Activated T-helper 1 cell treated with anti-CD3 and anti-CD28 coated beads, Interleukin-12 subunit alpha, Interleukin-12 subunit beta, Interleukin-2, Interleukin-4 antibody, amounts not matched to agents 30 ng/mL and 10 ng/mL and 1 ng/mL, durations not matched to agents 14 hours and 24 hours and 36 hours (primary cell): ENCODE results near the gene CLDN20. TPM values are rescaled to one million over a fixed set of nuclear protein-coding genes. Genes with fewer than 3 reads are reported as not detected.

Experiments
- DNase-seq: peaks from one replicate; pipeline ENCODE4 v3.0.0; 2021; ENCODE audit warnings: low spot score
- H3K27ac Mint-ChIP-seq: one replicate; pipeline ENCODE4 v1.8.0; 2021; ENCODE audit warnings: mild to moderate bottlenecking, mixed read lengths
- H3K27me3 Mint-ChIP-seq: one replicate; pipeline ENCODE4 v1.8.0; 2022; ENCODE audit warnings: mild to moderate bottlenecking, moderate library complexity, mixed read lengths; ENCODE audit not compliant: insufficient read depth
- H3K36me3 Mint-ChIP-seq: one replicate; pipeline ENCODE4 v1.8.0; 2021; ENCODE audit warnings: low read depth, mixed read lengths
- H3K4me1 Mint-ChIP-seq: one replicate; pipeline ENCODE4 v1.8.0; 2021; ENCODE audit warnings: low read depth, mixed read lengths
- H3K4me3 Mint-ChIP-seq: one replicate; pipeline ENCODE4 v1.8.0; 2021; ENCODE audit warnings: mild to moderate bottlenecking, moderate library complexity, mixed read lengths
- H3K9me3 Mint-ChIP-seq: one replicate; pipeline ENCODE4 v1.8.0; 2021; ENCODE audit warnings: mixed read lengths
- intact Hi-C: fragments of 100-400 bp; cut with micrococcal nuclease; formaldehyde crosslinking; loops from one replicate; pipeline ENCODE4 v1.15.1; 2024
- total RNA-seq: library from RNA; stranded (reverse); gene quantifications from 2 replicates; pipeline ENCODE4 v1.2.3, GENCODE V29; 2022

Gene CLDN20
- total RNA-seq, 1 donor from 2014 or later = not detected

DNA sequence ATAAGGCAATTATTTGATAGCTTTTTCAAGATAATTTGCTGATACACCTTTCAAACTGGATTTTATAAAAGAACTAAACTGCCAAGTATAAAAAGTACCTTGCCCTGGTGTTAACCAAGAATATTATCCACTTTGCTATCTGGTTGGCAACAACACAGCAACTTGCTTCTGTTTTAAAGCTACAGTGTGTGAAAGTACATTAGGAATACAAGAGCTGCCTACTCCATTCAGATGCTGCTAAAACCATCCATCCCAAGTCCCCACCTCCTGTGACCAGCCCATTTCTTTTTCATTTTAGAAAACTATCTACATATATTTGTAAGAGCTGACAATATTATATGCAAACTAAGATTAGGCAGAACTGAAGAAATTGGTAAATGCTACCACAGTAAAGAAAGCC, 12.8 kb downstream of the CLDN20 start:
- no peaks in the 10 kb centered on the region for H3K9me3 Mint-ChIP-seq
- peaks cover 17% of the 10 kb centered on the region for H3K36me3 Mint-ChIP-seq
- DNase-seq = no peak
- H3K4me1 Mint-ChIP-seq = peaks cover 13% of the 10 kb centered on the region
- H3K27me3 Mint-ChIP-seq = no peaks in the 10 kb centered on the region
- intact Hi-C loops = no loop called here
- no peak overlapping the region for H3K27ac Mint-ChIP-seq
- H3K4me3 Mint-ChIP-seq = no peak overlapping the region

DNA sequence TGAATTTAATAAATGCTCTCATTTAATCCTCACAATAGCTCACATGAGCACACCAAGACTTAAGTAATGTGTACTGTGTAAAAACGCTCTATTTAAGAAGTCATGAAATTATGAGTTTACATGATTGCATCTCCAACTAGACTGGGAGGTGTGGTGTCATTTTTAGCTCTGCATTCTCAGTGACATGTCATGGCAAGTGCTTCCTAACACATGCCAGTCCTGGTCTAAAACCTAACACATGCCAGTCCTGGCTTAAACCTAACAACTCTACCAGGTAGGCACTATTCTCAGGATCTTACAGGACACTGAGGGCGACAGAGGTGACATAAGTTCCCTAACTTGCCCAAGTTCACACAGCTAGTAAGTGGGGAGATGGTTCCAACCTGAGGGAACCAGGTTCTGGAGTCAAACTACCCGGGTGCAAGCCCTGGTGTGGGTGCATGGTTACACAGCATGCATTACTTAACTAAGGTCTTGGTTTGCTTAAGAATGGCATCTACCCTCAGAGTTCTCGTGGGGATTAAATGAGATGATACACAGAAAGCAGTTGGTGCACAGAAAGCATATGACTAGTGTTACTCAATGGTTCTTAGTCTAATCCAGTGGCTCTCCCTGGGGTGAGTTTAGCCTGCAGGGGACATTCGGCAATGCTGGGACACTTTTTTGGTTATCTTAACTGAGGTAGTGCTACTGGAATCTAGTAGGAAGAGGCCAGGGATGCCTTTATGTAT, 14.7 kb downstream of the CLDN20 start:
- DNase-seq = no peak
- peaks cover 10% of the 10 kb centered on the region for H3K4me1 Mint-ChIP-seq
- no peak overlapping the region for H3K27ac Mint-ChIP-seq
- H3K36me3 Mint-ChIP-seq = peaks cover 14% of the 10 kb centered on the region
- H3K27me3 Mint-ChIP-seq = no peaks in the 10 kb centered on the region
- no peaks in the 10 kb centered on the region for H3K9me3 Mint-ChIP-seq
- intact Hi-C loops = no loop called here
- no peak overlapping the region for H3K4me3 Mint-ChIP-seq

DNA sequence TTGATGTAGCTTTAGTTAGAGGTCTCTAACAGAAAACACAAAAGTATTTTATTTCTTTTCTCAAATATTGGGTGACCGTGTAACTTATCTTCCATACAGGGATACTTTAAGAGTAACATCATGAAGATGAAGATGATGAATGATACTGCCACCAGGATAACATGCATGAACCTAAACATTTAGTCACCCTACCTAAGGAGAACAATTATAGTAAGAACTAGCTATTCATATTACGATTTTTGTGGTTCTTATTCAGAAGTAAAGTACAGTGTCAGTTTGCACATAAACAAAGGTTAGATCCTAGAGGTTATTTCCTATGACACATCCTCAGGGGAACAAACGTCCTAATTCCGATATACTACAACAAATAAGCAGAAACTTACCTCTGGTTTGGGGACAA, 21.0 kb downstream of the CLDN20 start:
- intact Hi-C loops = no loop called here
- Mint-ChIP-seq H3K36me3 (peaks cover 40% of the 10 kb centered on the region), H3K9me3 (no peaks in the 10 kb centered on the region), H3K27me3 (no peaks in the 10 kb centered on the region), H3K4me1 (peaks cover 6% of the 10 kb centered on the region), H3K4me3 (no peak overlapping the region), H3K27ac (no peak overlapping the region)
- DNase-seq = no peak

DNA sequence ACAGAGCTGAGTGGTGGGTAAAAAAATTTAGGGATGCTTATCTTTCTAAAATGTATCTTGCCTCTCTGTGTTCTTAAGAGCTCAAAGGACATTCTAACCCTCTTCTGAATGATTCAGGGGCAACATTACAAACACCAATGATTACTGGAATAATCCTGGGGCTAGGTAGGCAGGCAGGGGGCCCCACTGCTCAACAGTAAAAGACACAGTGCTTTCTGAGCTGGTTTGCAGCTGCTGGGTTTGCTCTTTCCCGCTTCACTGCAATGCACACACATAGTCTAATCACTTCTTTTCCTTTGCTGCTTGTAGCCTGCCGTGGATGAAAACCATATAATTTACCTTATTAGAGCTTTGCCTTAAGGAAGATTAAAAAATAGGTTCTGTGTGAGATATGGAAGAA, 23.9 kb downstream of the CLDN20 start:
- intact Hi-C loops = no loop called here
- Mint-ChIP-seq H3K9me3 (no peaks in the 10 kb centered on the region), H3K4me3 (no peak overlapping the region), H3K27ac (no peak overlapping the region), H3K27me3 (no peaks in the 10 kb centered on the region), H3K4me1 (peaks cover 7% of the 10 kb centered on the region), H3K36me3 (peaks cover 45% of the 10 kb centered on the region)
- DNase-seq = no peak

DNA sequence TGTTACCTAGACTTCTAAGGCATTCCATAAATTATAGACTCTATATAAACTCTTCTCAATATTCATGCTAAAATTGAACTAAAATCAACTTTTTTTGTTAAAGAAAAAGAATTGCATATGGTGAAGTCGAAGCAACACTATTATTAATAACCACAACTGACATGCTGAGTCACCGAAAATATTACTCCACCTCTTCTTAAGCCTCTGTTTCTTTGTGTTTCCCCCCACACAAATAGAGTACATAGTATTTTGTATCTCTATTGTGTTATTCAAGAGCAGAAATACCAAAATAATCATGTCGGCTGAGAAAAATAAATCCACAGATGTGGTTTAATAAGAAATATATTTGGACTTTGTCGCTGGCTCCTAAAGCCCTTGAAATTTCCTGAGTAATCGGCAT, 26.7 kb downstream of the CLDN20 start:
- Mint-ChIP-seq H3K4me3 (no peak overlapping the region), H3K9me3 (no peaks in the 10 kb centered on the region), H3K27ac (no peak overlapping the region), H3K27me3 (no peaks in the 10 kb centered on the region), H3K4me1 (peaks cover 7% of the 10 kb centered on the region), H3K36me3 (peaks cover 39% of the 10 kb centered on the region)
- intact Hi-C loops = no loop called here
- DNase-seq = no peak

DNA sequence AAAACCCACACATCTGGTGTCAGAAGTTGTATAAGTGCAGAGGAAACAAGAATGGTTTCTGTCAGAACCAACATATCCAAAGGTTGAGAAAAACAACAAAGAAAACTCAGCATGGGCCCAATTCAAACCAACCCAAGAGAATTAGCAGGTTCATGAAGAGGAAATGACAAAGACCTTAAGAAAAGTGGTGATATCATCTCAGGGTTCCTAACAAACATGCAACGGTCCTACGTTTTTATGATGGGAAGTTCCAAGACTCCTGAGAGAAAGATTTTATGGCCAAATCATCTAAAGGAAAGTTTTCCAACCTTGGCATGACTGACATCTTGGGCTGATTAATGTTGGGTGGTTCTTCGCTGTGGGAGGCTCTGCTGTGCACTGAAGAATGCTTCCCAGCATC, 27.5 kb downstream of the CLDN20 start:
- peaks cover 7% of the 10 kb centered on the region for H3K4me1 Mint-ChIP-seq
- H3K9me3 Mint-ChIP-seq = no peaks in the 10 kb centered on the region
- H3K27ac Mint-ChIP-seq = no peak overlapping the region

DNA sequence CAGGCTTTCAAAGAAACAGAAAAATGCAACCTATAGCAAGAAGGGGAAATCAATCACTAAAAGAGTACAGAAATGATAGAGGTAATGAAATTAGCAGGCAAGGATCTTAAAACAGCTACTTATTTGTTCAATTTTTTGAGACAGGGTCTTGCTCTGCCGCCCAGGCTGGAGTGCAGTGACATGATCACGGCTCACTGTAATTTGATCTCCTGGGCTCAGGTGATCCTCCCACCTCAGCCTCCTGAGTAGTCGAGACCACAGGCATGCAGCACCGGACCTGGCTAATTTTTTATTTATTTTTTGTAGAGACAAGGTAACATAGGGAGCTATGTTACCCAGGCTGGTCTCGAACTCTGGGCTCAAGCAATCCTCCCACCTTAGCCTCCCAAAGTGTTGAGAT, 28.9 kb downstream of the CLDN20 start:
- no peak overlapping the region for H3K4me3 Mint-ChIP-seq
- intact Hi-C loops = no loop called here
- peaks cover 12% of the 10 kb centered on the region for H3K4me1 Mint-ChIP-seq
- no peak overlapping the region for H3K27ac Mint-ChIP-seq
- H3K36me3 Mint-ChIP-seq = peaks cover 42% of the 10 kb centered on the region
- no peak for DNase-seq
- H3K27me3 Mint-ChIP-seq = no peaks in the 10 kb centered on the region
- H3K9me3 Mint-ChIP-seq = no peaks in the 10 kb centered on the region

More for the DNA sequence above, 27.5 kb downstream of the CLDN20 start:
- no peak for DNase-seq
- intact Hi-C loops = no loop called here
- no peak overlapping the region for H3K4me3 Mint-ChIP-seq
- no peaks in the 10 kb centered on the region for H3K27me3 Mint-ChIP-seq
- peaks cover 37% of the 10 kb centered on the region for H3K36me3 Mint-ChIP-seq

DNA sequence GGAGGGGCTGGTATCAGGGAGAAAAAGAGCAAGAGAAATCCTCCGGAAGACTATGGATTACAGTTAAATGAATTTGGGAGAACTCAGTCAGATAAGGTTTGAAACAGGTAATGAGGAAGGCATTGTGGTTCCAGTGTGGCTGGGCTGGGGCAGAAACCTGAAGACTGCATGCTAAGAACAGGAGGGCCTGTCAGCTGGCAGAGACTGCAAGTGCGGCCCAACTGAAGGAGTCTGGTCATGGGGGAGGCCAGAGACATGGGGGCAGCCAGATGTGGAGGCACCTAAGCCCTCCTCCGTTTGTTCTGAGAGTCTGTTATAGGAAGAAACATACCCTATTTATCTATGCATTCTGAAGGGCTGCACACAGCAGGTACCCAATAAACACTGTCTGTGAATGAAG, 33.9 kb downstream of the CLDN20 start:
- no peak for DNase-seq
- H3K4me1 Mint-ChIP-seq = peaks cover 7% of the 10 kb centered on the region
- H3K36me3 Mint-ChIP-seq = peaks cover 29% of the 10 kb centered on the region
- H3K9me3 Mint-ChIP-seq = no peaks in the 10 kb centered on the region
- no peak overlapping the region for H3K4me3 Mint-ChIP-seq
- H3K27me3 Mint-ChIP-seq = no peaks in the 10 kb centered on the region
- intact Hi-C loops = no loop called here
- no peak overlapping the region for H3K27ac Mint-ChIP-seq

DNA sequence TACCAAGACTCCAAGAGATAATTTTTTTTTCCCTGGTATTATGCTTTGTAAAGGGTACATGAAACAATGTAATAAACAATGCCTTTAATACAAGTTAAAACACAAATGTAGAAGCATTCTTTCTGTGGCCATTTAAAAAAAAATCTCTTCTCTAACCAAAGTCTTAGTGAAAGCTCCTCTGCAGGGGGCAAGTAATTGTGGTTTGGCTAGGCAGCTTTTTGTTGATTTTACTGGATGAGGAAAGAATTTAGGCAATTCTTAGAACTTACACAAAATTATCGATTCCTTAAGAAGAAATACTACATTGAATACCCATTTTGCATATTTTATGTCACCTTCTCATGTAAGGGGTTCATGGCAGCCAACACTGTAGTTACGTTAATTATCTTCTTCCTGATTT, 38.1 kb downstream of the CLDN20 start:
- intact Hi-C loops = no loop called here
- DNase-seq = no peak
- Mint-ChIP-seq H3K36me3 (peaks cover 31% of the 10 kb centered on the region), H3K9me3 (no peaks in the 10 kb centered on the region), H3K4me1 (peaks cover 7% of the 10 kb centered on the region), H3K27ac (no peak overlapping the region), H3K4me3 (no peak overlapping the region), H3K27me3 (no peaks in the 10 kb centered on the region)

DNA sequence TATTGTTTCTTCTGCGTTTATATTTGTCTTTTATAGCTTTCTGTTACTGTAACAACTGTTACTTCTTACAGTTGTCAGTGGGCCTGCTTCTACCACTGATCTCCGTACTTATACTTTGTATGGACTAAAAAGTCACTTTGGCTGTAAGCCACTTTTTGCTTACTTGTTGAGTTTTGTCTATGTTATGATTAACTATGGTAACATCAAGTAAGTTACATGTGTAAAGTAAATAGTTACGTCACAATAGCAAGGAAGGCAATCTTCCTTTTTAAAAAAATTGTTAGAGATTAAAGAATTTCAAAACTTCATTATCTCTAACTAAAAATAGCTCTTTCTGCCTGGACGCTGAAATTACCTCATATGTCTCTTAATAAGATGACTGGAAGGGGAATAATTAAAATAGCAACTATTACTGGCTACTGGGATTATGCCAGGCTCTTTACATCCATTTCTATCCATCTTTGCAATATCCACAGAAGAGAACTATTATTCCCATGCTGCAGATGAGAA, 39.6 kb downstream of the CLDN20 start:
- H3K4me1 Mint-ChIP-seq = no peaks in the 10 kb centered on the region
- intact Hi-C loops = no loop called here

DNA sequence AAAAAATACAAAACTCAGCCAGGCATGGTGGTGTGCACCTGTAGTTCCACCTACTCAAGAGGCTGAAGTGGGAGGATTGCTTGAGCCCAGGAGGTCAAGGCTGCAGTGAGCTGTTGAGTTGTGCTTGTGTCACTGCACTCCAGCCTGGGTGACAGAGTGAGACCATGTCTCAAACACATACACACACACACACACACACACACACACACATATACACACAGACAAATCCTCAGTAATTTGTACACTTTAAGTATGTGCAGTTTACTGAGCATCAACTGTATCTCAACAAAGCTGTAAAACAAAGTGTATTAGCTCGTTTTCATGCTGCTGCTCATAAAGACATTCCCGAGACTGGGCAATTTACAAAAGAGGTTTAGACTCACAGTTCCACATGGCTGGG, 43.1 kb downstream of the CLDN20 start:
- H3K9me3 Mint-ChIP-seq = no peaks in the 10 kb centered on the region
- H3K4me1 Mint-ChIP-seq = peaks cover 12% of the 10 kb centered on the region
- H3K27ac Mint-ChIP-seq = no peak overlapping the region
- H3K4me3 Mint-ChIP-seq = no peak overlapping the region
- H3K27me3 Mint-ChIP-seq = no peaks in the 10 kb centered on the region
- DNase-seq = no peak
- intact Hi-C loops = no loop called here
- peaks cover 35% of the 10 kb centered on the region for H3K36me3 Mint-ChIP-seq

More for the DNA sequence above, 39.6 kb downstream of the CLDN20 start:
- Mint-ChIP-seq H3K27ac (no peak overlapping the region), H3K4me3 (no peak overlapping the region), H3K36me3 (peaks cover 31% of the 10 kb centered on the region), H3K27me3 (no peaks in the 10 kb centered on the region), H3K9me3 (no peaks in the 10 kb centered on the region)
- no peak for DNase-seq

DNA sequence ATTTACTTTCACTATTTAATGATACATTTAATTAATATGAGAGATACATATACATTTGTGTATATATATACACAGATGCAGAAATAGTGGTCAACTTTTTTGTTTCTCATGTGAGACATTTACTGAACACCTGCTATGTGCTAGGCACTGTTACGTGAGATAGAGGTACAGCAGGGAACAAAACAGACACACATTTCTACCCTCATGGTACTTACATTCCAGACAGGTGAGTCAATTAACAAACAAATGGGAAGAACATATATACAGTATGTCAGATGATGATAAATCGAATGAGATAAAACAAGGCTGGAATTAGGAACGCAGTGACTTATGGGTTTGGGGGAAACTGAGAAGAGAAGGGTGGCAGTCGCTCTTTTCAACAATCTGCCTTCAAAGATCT, 45.3 kb downstream of the CLDN20 start:
- intact Hi-C loops = no loop called here
- no peak overlapping the region for H3K4me3 Mint-ChIP-seq
- no peak overlapping the region for H3K27ac Mint-ChIP-seq
- no peaks in the 10 kb centered on the region for H3K9me3 Mint-ChIP-seq
- peaks cover 37% of the 10 kb centered on the region for H3K36me3 Mint-ChIP-seq
- no peaks in the 10 kb centered on the region for H3K27me3 Mint-ChIP-seq
- DNase-seq = no peak
- H3K4me1 Mint-ChIP-seq = peaks cover 31% of the 10 kb centered on the region

DNA sequence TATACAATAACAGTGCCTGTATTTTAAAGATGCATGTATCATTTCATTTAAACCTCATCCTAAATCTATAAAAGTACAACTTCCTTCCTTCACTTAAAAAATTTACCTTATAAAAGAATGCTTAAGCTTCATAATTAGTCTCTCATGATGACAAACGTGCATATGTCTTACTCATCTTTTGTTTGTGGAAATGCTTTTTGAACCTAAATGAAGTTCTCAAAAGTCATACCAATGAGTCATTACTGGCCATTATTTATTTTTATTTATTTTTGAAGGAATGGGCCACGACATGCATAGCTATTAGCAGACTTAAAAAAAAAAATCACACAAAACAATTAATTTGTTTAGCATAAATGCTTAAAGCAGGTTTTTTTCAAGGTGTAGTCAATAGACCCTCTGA, 46.8 kb downstream of the CLDN20 start:
- no peaks in the 10 kb centered on the region for H3K9me3 Mint-ChIP-seq
- peaks cover 41% of the 10 kb centered on the region for H3K4me1 Mint-ChIP-seq
- H3K27me3 Mint-ChIP-seq = no peaks in the 10 kb centered on the region
- peaks cover 32% of the 10 kb centered on the region for H3K36me3 Mint-ChIP-seq
- no peak for DNase-seq
- no peak overlapping the region for H3K4me3 Mint-ChIP-seq
- no peak overlapping the region for H3K27ac Mint-ChIP-seq
- intact Hi-C loops = loop anchor here (5.0 to 10.0 kb wide), 4 partner anchors 633 to 1964 kb away; no protein-coding TSS in a partner anchor
